ENCODE measurements around the gene DDX49.

- TF ChIP-seq CTCF (IDR thresholded peaks at IDR 0.05), result no peak
- TF ChIP-seq POLR2A (IDR thresholded peaks at IDR 0.05), result no peak
- TF ChIP-seq POLR2AphosphoS5 (IDR thresholded peaks at IDR 0.05), result no peak
Observed at GRCh38 chr19:18883526-18884304, 35.8 kb upstream of the DDX49 start.

All from upper lobe of left lung (tissue), 4 donors.